Measurements from ENCODE around the gene MEGF11.

DNA sequence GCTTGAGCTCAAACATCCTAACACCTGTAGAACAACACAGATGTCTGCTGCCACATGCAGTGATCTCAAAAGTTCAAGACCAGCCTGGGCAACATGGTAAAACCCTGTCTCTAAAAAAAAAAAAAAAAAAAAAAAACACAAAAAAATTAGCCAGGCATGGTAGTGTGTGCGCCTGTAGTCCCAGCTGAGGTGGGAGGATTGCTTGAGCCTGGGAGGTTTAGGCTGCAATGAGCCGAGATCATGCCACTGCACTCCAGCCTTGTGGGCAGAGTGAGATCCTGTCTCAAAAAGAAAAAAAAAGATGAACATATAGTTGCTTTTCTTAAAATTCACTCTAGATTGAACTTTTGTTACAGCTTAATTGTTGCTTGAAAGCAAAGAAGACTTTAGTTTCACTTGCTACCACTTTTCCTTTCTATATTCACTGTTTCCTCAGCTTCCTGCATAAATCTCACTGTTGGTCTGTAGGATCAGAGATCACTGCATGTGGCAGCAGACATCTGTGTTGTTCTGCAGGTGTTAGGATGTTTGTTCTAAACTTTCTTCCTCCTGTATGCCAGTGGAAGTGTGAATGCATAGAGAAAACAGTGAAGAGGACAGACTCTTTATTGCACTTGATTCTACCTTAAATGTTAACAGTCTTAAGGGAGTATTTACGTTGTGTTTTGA lies 371.6 kb downstream of the MEGF11 start:
- TF ChIP-seq, protein P1, sequence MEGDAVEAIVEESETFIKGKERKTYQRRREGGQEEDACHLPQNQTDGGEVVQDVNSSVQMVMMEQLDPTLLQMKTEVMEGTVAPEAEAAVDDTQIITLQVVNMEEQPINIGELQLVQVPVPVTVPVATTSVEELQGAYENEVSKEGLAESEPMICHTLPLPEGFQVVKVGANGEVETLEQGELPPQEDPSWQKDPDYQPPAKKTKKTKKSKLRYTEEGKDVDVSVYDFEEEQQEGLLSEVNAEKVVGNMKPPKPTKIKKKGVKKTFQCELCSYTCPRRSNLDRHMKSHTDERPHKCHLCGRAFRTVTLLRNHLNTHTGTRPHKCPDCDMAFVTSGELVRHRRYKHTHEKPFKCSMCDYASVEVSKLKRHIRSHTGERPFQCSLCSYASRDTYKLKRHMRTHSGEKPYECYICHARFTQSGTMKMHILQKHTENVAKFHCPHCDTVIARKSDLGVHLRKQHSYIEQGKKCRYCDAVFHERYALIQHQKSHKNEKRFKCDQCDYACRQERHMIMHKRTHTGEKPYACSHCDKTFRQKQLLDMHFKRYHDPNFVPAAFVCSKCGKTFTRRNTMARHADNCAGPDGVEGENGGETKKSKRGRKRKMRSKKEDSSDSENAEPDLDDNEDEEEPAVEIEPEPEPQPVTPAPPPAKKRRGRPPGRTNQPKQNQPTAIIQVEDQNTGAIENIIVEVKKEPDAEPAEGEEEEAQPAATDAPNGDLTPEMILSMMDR (IDR thresholded peaks at IDR 0.05): no peak
- TF ChIP-seq POLR2A (IDR thresholded peaks at IDR 0.05): no peak

Measured in uterus (tissue), 2 donors.